K562 (cell line): ENCODE results near the gene TMEM131. TPM values are rescaled to one million over a fixed set of nuclear protein-coding genes. Genes with fewer than 3 reads are reported as not detected.

Experiments
- IFI16 ChIP-seq: fragments of 250-450 bp; sonication (Bioruptor Pico); IDR thresholded peaks from 2 replicates; pipeline ENCODE4 v2.1.2; 2022; ENCODE audit warnings: mild to moderate bottlenecking, inconsistent platforms
- ZHX1 ChIP-seq: fragments of 150-350 bp; conservative IDR thresholded peaks from 2 replicates; pipeline ENCODE4 v1.6.1; 2014; ENCODE audit warnings: low read length
- ZNF354B ChIP-seq: fragments of 250-450 bp; sonication (Bioruptor Pico); IDR thresholded peaks from 2 replicates; pipeline ENCODE4 v1.4.0; 2020
- ZNF512 ChIP-seq: IDR thresholded peaks from 2 replicates; pipeline ENCODE4 v1.6.1; 2016; ENCODE audit warnings: missing genetic modification characterization, missing compliant biosample characterization
- ZSCAN32 ChIP-seq: fragments of 450-650 bp; formaldehyde crosslinking; IDR thresholded peaks from 2 replicates; pipeline ENCODE4 v1.4.0; 2020; ENCODE audit warnings: mild to moderate bottlenecking, moderate library complexity
- polyA plus RNA-seq, 8 experiments: library from polyadenylated mRNA; depleted of rRNA in 4 of 8; stranded (reverse) in 5 of 8; unstranded in 3 of 8; fragments of >200 nt; fragmentation: Nextera tagmentation in 2 of 8; fragmentation: Illumina TruSeq in 1 of 8; extraction: Ambion mirVana in 2 of 8; extraction: Trizol in 1 of 8; gene quantifications; 2 replicates each; pipeline versions ENCODE4 v1.2.1 to v1.2.3, GENCODE V29; 2011 to 2014; ENCODE audit warnings: inconsistent platforms in 1 of 8, missing spikeins in 1 of 8
- total RNA-seq, 7 experiments: library from RNA; depleted of rRNA in 6 of 7; stranded (reverse); fragments of >200 nt in 6 of 7; fragmentation: Illumina TruSeq in 2 of 7; extraction: Trizol in 2 of 7; gene quantifications; 2 replicates each; pipeline versions ENCODE4 v1.2.1 to v1.2.3, GENCODE V29; 2011 to 2021; ENCODE audit warnings: low replicate concordance in 1 of 7
- TF ChIP-seq, protein P1 (sequence below): sonication (generic); formaldehyde crosslinking; IDR thresholded peaks from 2 replicates; pipeline ENCODE4 v1.8.1; 2022; ENCODE audit warnings: missing genetic modification reagents
- TF ChIP-seq, protein P2 (sequence below): IDR thresholded peaks from 3 replicates; pipeline ENCODE4 v1.6.1; 2011; ENCODE audit warnings: borderline replicate concordance, mild to moderate bottlenecking; ENCODE audit not compliant: insufficient read length, insufficient read depth

Gene TMEM131
- total and polyA plus RNA-seq, 9 of the 15 experiments (the other 6 are each of a cell fraction or from before 2014, with no cell fraction given) = 2.5 to 21.1 (median 12.4) TPM

- TF ChIP-seq, protein P1, sequence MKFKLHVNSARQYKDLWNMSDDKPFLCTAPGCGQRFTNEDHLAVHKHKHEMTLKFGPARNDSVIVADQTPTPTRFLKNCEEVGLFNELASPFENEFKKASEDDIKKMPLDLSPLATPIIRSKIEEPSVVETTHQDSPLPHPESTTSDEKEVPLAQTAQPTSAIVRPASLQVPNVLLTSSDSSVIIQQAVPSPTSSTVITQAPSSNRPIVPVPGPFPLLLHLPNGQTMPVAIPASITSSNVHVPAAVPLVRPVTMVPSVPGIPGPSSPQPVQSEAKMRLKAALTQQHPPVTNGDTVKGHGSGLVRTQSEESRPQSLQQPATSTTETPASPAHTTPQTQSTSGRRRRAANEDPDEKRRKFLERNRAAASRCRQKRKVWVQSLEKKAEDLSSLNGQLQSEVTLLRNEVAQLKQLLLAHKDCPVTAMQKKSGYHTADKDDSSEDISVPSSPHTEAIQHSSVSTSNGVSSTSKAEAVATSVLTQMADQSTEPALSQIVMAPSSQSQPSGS = no peak
- TF ChIP-seq ZNF354B (CRISPR knock-in tag) = no peak
- TF ChIP-seq IFI16 (CRISPR knock-in tag) = no peak
- TF ChIP-seq, protein P2, sequence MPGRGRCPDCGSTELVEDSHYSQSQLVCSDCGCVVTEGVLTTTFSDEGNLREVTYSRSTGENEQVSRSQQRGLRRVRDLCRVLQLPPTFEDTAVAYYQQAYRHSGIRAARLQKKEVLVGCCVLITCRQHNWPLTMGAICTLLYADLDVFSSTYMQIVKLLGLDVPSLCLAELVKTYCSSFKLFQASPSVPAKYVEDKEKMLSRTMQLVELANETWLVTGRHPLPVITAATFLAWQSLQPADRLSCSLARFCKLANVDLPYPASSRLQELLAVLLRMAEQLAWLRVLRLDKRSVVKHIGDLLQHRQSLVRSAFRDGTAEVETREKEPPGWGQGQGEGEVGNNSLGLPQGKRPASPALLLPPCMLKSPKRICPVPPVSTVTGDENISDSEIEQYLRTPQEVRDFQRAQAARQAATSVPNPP = no peak
- TF ChIP-seq ZHX1 = no peak
- TF ChIP-seq ZSCAN32 = no peak
- TF ChIP-seq ZNF512 (tag) = no peak
- TF ChIP-seq, all 486 proteins: peak for 29
Observed at GRCh38 chr2:97995026-97995733, 568 bp downstream of the TMEM131 start (continued).
